PC-3 (cell line): Measurements from ENCODE around the gene UBE3C. TPM values are rescaled to one million over a fixed set of nuclear protein-coding genes. Genes with fewer than 3 reads are reported as not detected.

Source experiments
- ATAC-seq: fragments of 200-7000 bp; cut with Tn5 transposase; 2 replicates; pipeline ENCODE4 v1.9.1; 2020; ENCODE audit warnings: mild to moderate bottlenecking, moderate library complexity
- BruUV-seq: library from RNA; stranded (reverse); fragments of 400-500 nt; replicated peaks from 2 replicates; lab custom pipeline; 2021; lab: Mats Ljungman, UMichigan
- CTCF ChIA-PET: fragments of 300-600 bp; sonication (Branson Sonifier 250); formaldehyde crosslinking; loops from one replicate; lab custom pipeline; 2022; ENCODE audit warnings: antibody characterized with exemption; lab: Charles Lee
- POLR2A ChIA-PET: fragments of 300-600 bp; sonication (Branson Sonifier 250); formaldehyde crosslinking; loops from one replicate; lab custom pipeline; 2022; ENCODE audit warnings: antibody characterized with exemption; ENCODE audit not compliant: unreplicated experiment; lab: Charles Lee
- DNase-seq: peaks from one replicate; pipeline ENCODE4 v3.0.0-alpha.2; 2015
- H2AFZ ChIP-seq: fragments of 300-600 bp; sonication (generic); 2 replicates; pipeline ENCODE4 v1.6.0; 2016; ENCODE audit warnings: antibody characterized with exemption, low read length
- H3F3A ChIP-seq: fragments of 300-600 bp; sonication (generic); one replicate; pipeline ENCODE4 v1.6.0; 2017; ENCODE audit warnings: antibody characterized with exemption, low read length, control low read depth, mild to moderate bottlenecking; ENCODE audit not compliant: unreplicated experiment
- H3K27ac ChIP-seq: fragments of 300-600 bp; sonication (generic); 2 replicates; pipeline ENCODE4 v1.5.1; 2016; ENCODE audit warnings: mild to moderate bottlenecking, low read length
- H3K27me3 ChIP-seq: fragments of 300-600 bp; sonication (generic); 2 replicates; pipeline ENCODE4 v1.6.1; 2016; ENCODE audit warnings: low read length, mixed read lengths
- H3K36me3 ChIP-seq: fragments of 300-600 bp; sonication (generic); 2 replicates; pipeline ENCODE4 v1.6.1; 2016; ENCODE audit warnings: low read depth, mixed run types, low read length, mixed read lengths
- H3K4me1 ChIP-seq: fragments of 300-600 bp; sonication (generic); 2 replicates; pipeline ENCODE4 v1.5.1; 2016; ENCODE audit warnings: low read length; ENCODE audit not compliant: insufficient read depth
- H3K4me2 ChIP-seq: fragments of 300-600 bp; sonication (generic); 2 replicates; pipeline ENCODE4 v1.6.0; 2016; ENCODE audit warnings: low read length
- H3K4me3 ChIP-seq: fragments of 300-600 bp; sonication (generic); 2 replicates; pipeline ENCODE4 v1.5.1; 2016; ENCODE audit warnings: mild to moderate bottlenecking, low read length, mixed read lengths
- H3K79me2 ChIP-seq: fragments of 300-600 bp; sonication (generic); 2 replicates; pipeline ENCODE4 v1.6.1; 2017; ENCODE audit warnings: low read length, mixed read lengths
- H3K9ac ChIP-seq: fragments of 300-600 bp; sonication (generic); 2 replicates; pipeline ENCODE4 v1.6.0; 2016; ENCODE audit warnings: mild to moderate bottlenecking, low read length
- H3K9me2 ChIP-seq: fragments of 300-600 bp; sonication (generic); replicated peaks from 2 replicates; pipeline ENCODE4 v1.6.1; 2016; ENCODE audit warnings: mixed run types, low read length, mixed read lengths
- H3K9me3 ChIP-seq: fragments of 300-600 bp; sonication (generic); 2 replicates; pipeline ENCODE4 v1.6.1; 2016; ENCODE audit warnings: low read length, mixed read lengths
- H4K20me1 ChIP-seq: fragments of 300-600 bp; sonication (generic); 2 replicates; pipeline ENCODE4 v1.6.1; 2016; ENCODE audit warnings: low read length, mixed read lengths
- EZH2 ChIP-seq: fragments of 300-600 bp; sonication (generic); IDR thresholded peaks from one replicate; pipeline ENCODE4 v1.6.1; 2017; ENCODE audit warnings: antibody characterized with exemption, mild to moderate bottlenecking, low read length; ENCODE audit not compliant: unreplicated experiment
- EZH2phosphoT487 ChIP-seq: fragments of 300-600 bp; sonication (generic); IDR thresholded peaks from 2 replicates; pipeline ENCODE4 v1.6.1; 2018; ENCODE audit warnings: mild to moderate bottlenecking, antibody characterized with exemption, low read length, borderline replicate concordance
- intact Hi-C: fragments of 100-400 bp; cut with micrococcal nuclease; formaldehyde crosslinking; loops from 2 replicates; pipeline ENCODE4 v1.9.0; 2023
- total RNA-seq: library from RNA; depleted of rRNA; stranded (reverse); fragments of >200 nt; gene quantifications from 2 replicates; pipeline ENCODE4 v1.2.3, GENCODE V29; 2014
- TF ChIP-seq, protein P1 (sequence below): fragments of 300-600 bp; sonication (generic); conservative IDR thresholded peaks from 2 replicates; pipeline ENCODE4 v1.5.1; 2017; ENCODE audit warnings: antibody characterized with exemption, low read depth, mild to moderate bottlenecking, low read length

The UBE3C gene
- total RNA-seq, 1 experiment from 2014 or later, result 86.6 TPM

- CTCF ChIA-PET, result no interaction called here
- H3K27ac ChIP-seq, result no peak overlapping the region
- H3K4me1 ChIP-seq, result no peaks in the 10 kb centered on the region
- no peak overlapping the region for H3K4me2 ChIP-seq
- no peaks in the 10 kb centered on the region for H3K9me2 ChIP-seq
- peaks cover 6% of the 10 kb centered on the region; the same call in 1 of the 2 replicates for H3K27me3 ChIP-seq
- ATAC-seq (no peak), DNase-seq (no peak)
- BruUV-seq, result no TSS peak
- POLR2A ChIA-PET, result no interaction called here
- no peaks in the 10 kb centered on the region for H3K79me2 ChIP-seq
- H4K20me1 ChIP-seq, result no peaks in the 10 kb centered on the region
- H3K9ac ChIP-seq, result no peak overlapping the region
- TF ChIP-seq EZH2phosphoT487 (no peak), EZH2 (no peak)
- TF ChIP-seq, protein P1, sequence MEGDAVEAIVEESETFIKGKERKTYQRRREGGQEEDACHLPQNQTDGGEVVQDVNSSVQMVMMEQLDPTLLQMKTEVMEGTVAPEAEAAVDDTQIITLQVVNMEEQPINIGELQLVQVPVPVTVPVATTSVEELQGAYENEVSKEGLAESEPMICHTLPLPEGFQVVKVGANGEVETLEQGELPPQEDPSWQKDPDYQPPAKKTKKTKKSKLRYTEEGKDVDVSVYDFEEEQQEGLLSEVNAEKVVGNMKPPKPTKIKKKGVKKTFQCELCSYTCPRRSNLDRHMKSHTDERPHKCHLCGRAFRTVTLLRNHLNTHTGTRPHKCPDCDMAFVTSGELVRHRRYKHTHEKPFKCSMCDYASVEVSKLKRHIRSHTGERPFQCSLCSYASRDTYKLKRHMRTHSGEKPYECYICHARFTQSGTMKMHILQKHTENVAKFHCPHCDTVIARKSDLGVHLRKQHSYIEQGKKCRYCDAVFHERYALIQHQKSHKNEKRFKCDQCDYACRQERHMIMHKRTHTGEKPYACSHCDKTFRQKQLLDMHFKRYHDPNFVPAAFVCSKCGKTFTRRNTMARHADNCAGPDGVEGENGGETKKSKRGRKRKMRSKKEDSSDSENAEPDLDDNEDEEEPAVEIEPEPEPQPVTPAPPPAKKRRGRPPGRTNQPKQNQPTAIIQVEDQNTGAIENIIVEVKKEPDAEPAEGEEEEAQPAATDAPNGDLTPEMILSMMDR, result no peak
- no peaks in the 10 kb centered on the region for H3F3A ChIP-seq
- no peaks in the 10 kb centered on the region for H3K36me3 ChIP-seq
- no peaks in the 10 kb centered on the region for H3K9me3 ChIP-seq
- H3K4me3 ChIP-seq, result no peak overlapping the region
- intact Hi-C loops, result no loop called here
- H2AFZ ChIP-seq, result no peak overlapping the region
Observed at GRCh38 chr7:157113607-157114006, 25.1 kb upstream of the UBE3C start.

- Histone ChIP-seq H3K4me2 (no peak overlapping the region), H3K4me3 (no peak overlapping the region), H3K9me3 (no peaks in the 10 kb centered on the region), H3K36me3 (no peaks in the 10 kb centered on the region), H3K27ac (no peak overlapping the region), H2AFZ (no peak overlapping the region), H3K27me3 (0 out of 2 replicates have a peak, but pooled peaks cover 6% of the 10 kb centered on the region), H3K4me1 (no peaks in the 10 kb centered on the region), H3K9me2 (no peaks in the 10 kb centered on the region), H3K9ac (no peak overlapping the region), H3K79me2 (no peaks in the 10 kb centered on the region), H3F3A (no peaks in the 10 kb centered on the region), H4K20me1 (no peaks in the 10 kb centered on the region)
- no TSS peak for BruUV-seq
- ATAC-seq, result peak; percentile 27; the same call in 1 of the 2 replicates
- DNase-seq, result peak; percentile 17
- ChIA-PET POLR2A (no interaction called here), CTCF (no interaction called here)
- intact Hi-C loops, result no loop called here
- TF ChIP-seq, protein P1, result no peak
- TF ChIP-seq EZH2 (no peak), EZH2phosphoT487 (no peak)
Observed at GRCh38 chr7:157116762-157117161, 22.0 kb upstream of the UBE3C start.

GRCh38 chr7:157117796-157118195 lies 20.9 kb upstream of the UBE3C start:
- no peaks in the 10 kb centered on the region for H3K79me2 ChIP-seq
- no peak overlapping the region for H3K4me2 ChIP-seq
- no peaks in the 10 kb centered on the region for H3K4me1 ChIP-seq
- no peak overlapping the region for H2AFZ ChIP-seq
- no peak overlapping the region for H3K9ac ChIP-seq
- 0 out of 2 replicates have a peak, but pooled peaks cover 4% of the 10 kb centered on the region for H3K27me3 ChIP-seq
- H3K36me3 ChIP-seq, result no peaks in the 10 kb centered on the region
- H3F3A ChIP-seq, result no peaks in the 10 kb centered on the region
- BruUV-seq, result no TSS peak
- no peaks in the 10 kb centered on the region for H4K20me1 ChIP-seq
- POLR2A ChIA-PET, result interaction anchor here (0.6 kb wide), 1 partner anchor 201 kb away, joined by 4 read pairs; no protein-coding TSS in a partner anchor
- no peaks in the 10 kb centered on the region for H3K9me2 ChIP-seq
- H3K4me3 ChIP-seq, result no peak overlapping the region
- intact Hi-C loops, result no loop called here
- H3K27ac ChIP-seq, result no peak overlapping the region
- DNase-seq (no peak), ATAC-seq (no peak)
- H3K9me3 ChIP-seq, result no peaks in the 10 kb centered on the region
- CTCF ChIA-PET, result no interaction called here
- TF ChIP-seq EZH2 (no peak), EZH2phosphoT487 (no peak)
- TF ChIP-seq, protein P1, result no peak
